HCT116 (cell line): ENCODE data around the gene MCF2L.

Experiments used
- CEBPB ChIP-seq: IDR thresholded peaks from 2 replicates; pipeline ENCODE4 v1.6.1; 2012; ENCODE audit warnings: low read depth
- CTCF ChIP-seq, 3 experiments: fragments of 200-600 bp in 1 of 3; sonication (generic) in 1 of 3; IDR thresholded peaks in 2 of 3; conservative IDR thresholded peaks in 1 of 3; 2 replicates each; pipeline ENCODE4 v1.5.1; 2012 to 2017; ENCODE audit warnings: low read depth in 2 of 3, low read length in 2 of 3, antibody characterized with exemption in 1 of 3, borderline replicate concordance in 1 of 3, control low read depth in 1 of 3, mild to moderate bottlenecking in 1 of 3, mixed read lengths in 1 of 3, mixed run types in 1 of 3, moderate library complexity in 1 of 3; ENCODE audit not compliant: insufficient read depth in 1 of 3
- REST ChIP-seq: IDR thresholded peaks from 2 replicates; pipeline ENCODE4 v1.6.1; 2012; ENCODE audit warnings: low read depth

DNA sequence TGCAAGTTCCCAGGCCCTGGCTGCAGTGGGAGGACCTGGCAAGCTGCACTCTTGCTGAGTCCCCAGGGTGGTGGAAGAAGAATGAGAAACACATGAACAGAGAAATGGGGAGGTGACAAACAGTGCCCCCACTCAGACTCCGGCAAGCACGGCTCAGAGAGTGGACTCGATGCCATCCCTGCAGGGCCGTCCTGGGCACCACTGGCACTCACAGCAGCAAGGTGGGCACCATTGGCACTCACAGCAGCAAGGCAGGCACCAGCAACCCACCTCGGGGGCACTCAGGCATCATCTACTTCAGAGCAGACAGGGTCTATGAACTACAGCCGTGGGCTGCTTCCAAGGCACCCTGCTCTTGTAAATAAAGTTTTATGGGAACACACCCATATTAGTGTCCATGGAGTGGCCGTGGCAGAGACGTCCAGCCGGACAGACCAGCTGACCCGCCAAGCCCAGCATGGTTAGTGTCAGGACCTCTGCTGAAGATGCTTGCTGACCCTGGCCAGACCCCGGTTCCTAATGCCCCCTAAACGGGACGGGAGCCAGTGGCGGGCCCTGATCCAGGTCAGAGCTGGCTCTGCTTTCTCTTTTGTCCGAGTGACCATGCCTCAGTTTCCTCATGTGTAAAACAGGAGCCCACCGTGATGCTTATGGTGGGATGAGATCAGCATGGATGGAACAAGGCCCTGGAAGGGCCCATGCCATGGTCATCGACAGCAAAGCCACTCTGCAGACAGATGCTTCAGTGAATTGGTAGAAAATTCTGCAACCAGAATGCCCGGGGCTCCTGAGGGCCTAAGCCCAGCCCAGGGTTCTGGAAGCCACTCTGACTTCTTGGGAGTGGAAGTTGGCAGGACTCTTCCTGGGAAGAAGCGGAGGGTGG is 151.5 kb downstream of the MCF2L start:
- TF ChIP-seq REST (no peak), CTCF (IDR thresholded peaks at IDR 0.05 in 2 of 3, conservative IDR thresholded peaks at IDR 0.05 in 1 of 3; ENCODE audit: borderline replicate concordance in 1 of 3, insufficient read depth in 1 of 3, low read depth in 2 of 3, low read length in 2 of 3) (no peak), CEBPB (no peak)
